Pulmonary artery endothelial cell (primary cell): Measurements from ENCODE around the gene SPARC. TPM values are rescaled to one million over a fixed set of nuclear protein-coding genes. Genes with fewer than 3 reads are reported as not detected.

Source experiments
- DNase-seq: peaks from one replicate; pipeline ENCODE4 v3.0.0-alpha.2; 2011; ENCODE audit warnings: low read depth, low spot score
- total RNA-seq: library from RNA; depleted of rRNA; stranded (reverse); fragments of >200 nt; gene quantifications from 2 replicates; pipeline ENCODE4 v1.2.3, GENCODE V29; 2014

The SPARC gene
- total RNA-seq, 1 donor from 2014 or later, result 1,269 TPM

- no peak for DNase-seq
Measured at GRCh38 chr5:151660616-151661495, 25.9 kb downstream of the SPARC start.

GRCh38 chr5:151659001-151659754, 27.5 kb downstream of the SPARC start:
- DNase-seq, result no peak

- no peak for DNase-seq
Measured at GRCh38 chr5:151657114-151657513, 29.6 kb downstream of the SPARC start.

GRCh38 chr5:151656311-151656710, 30.4 kb downstream of the SPARC start:
- no peak for DNase-seq

- no peak for DNase-seq
Measured at GRCh38 chr5:151651997-151652645, 34.6 kb downstream of the SPARC start.

- no peak for DNase-seq
Measured at GRCh38 chr5:151648988-151649387, 37.7 kb downstream of the SPARC start.

- no peak for DNase-seq
Measured at GRCh38 chr5:151648089-151648488, 38.6 kb downstream of the SPARC start.

GRCh38 chr5:151647320-151647861, 39.3 kb downstream of the SPARC start:
- DNase-seq, result no peak

- DNase-seq, result no peak
Measured at GRCh38 chr5:151646334-151646733, 40.4 kb downstream of the SPARC start.

GRCh38 chr5:151643388-151643787, 43.3 kb downstream of the SPARC start:
- no peak for DNase-seq

- no peak for DNase-seq
Measured at GRCh38 chr5:151642472-151643140, 44.1 kb downstream of the SPARC start.

- DNase-seq, result no peak
Measured at GRCh38 chr5:151638619-151639018, 48.1 kb downstream of the SPARC start.

- no peak for DNase-seq
Measured at GRCh38 chr5:151637676-151638075, 49.0 kb downstream of the SPARC start.

GRCh38 chr5:151633892-151634291, 52.8 kb downstream of the SPARC start:
- no peak for DNase-seq

- no peak for DNase-seq
Measured at GRCh38 chr5:151632941-151633340, 53.8 kb downstream of the SPARC start.

GRCh38 chr5:151632524-151632923, 54.2 kb downstream of the SPARC start:
- no peak for DNase-seq

GRCh38 chr5:151631941-151632340, 54.8 kb downstream of the SPARC start:
- DNase-seq, result no peak

GRCh38 chr5:151630088-151630487, 56.6 kb downstream of the SPARC start:
- DNase-seq, result no peak

GRCh38 chr5:151628112-151628823, 58.4 kb downstream of the SPARC start:
- DNase-seq, result no peak

GRCh38 chr5:151627650-151628049, 59.1 kb downstream of the SPARC start:
- DNase-seq, result no peak

- DNase-seq, result no peak
Measured at GRCh38 chr5:151625285-151625684, 61.4 kb downstream of the SPARC start.
